Measurements from ENCODE around the gene RBL2.
"Not testable (repeated sequence)": the region's sequence is repeated elsewhere in the genome, so short reads cannot be mapped to it uniquely, and the experiment has no call there.

GRCh38 chr16:53512795-53513194, 78.5 kb downstream of the RBL2 start:
- TF ChIP-seq CHAMP1 (IDR thresholded peaks at IDR 0.05); TBL1XR1 (IDR thresholded peaks at IDR 0.05; ENCODE audit: low read length in 2 of 2): not testable (repeated sequence)
